Raji (cell line): ENCODE data around the gene PEX3.

Experiments
- POLR2A ChIP-seq: IDR thresholded peaks from 2 replicates; pipeline ENCODE4 v1.6.1; 2011; ENCODE audit warnings: low read depth, low read length, control low read depth; ENCODE audit not compliant: insufficient read depth

Gene PEX3

DNA sequence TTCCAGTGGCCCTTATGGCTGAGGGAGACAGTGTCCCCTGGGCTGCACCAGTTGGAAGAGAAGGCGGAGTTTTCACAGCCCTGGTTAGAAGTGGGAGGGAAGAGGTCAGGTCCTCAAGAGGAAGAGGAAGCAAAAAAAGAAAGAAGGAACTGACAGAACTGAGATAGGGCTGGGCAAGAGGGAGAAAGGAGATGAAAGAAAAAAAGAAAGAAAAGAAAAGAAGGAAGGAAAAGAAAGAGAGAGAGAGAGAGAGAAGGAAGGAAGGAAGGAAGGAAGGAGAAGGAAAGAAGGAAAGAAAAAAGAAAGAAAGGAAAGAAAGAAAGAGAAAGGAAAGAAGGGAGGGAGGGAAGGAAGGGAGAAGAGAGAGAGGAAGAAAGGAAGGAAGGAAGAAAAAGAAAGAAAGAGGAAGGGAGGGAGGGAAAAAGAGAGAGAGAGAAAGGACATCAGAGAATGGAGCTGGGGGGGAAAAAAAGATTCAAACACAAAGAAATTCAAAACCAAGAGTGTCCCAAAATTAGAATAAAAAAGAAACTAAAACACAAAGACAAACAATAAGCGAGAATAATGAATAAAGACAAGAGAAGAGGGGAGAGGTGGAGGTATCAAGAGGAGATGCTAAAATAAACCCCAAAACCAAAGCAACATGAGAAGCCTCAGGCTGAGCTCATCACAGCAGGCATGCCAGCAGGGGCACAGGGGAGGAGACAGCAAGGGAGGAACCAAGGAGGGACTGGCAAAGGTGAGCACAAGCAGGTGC, 66.3 kb downstream of the PEX3 start:
- no peak for TF ChIP-seq POLR2A

- TF ChIP-seq POLR2A = no peak
These were observed 66.8 kb downstream of the PEX3 start for GRCh38 chr6:143517447-143517773.

- no peak for TF ChIP-seq POLR2A
These were observed 71.5 kb downstream of the PEX3 start for GRCh38 chr6:143522039-143522600.

DNA sequence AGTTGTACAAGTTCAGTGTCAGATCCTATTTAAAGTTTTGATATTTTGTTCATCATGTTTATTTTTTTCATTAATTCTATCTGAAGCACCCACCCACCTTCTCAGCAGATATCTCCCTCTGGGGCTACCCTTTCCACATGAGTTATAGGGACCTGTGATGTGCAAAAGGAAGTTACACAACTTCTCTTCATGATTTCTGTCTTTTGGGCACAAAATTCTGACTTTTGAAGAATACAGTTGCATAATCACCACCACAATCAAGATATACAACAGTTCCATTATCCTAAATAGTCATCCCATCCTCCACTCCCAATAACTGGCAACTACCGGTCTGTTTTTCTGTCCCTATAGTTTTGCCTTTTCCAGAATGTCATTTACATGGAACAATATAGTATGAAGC, 74.8 kb downstream of the PEX3 start:
- TF ChIP-seq POLR2A = no peak

DNA sequence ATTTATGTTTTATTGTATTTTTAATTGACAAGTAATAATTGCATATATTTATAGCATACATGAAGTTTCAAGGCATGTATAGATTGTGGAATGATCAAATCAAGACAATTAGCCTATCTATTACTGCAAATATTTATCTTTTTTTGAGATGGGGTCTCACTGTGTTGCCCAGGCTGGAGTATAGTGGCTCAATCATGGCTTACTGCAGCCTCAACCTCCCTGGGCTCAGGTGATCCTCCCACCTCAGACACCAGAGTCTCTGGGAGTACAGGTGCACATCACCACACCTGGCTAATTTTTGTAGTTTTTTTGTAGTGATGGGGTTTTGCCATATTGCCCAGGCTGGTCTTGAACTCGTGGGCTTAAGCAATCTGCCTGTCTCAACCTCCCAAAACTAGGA, 77.1 kb downstream of the PEX3 start:
- TF ChIP-seq POLR2A = no peak

GRCh38 chr6:143528164-143528811, 77.7 kb downstream of the PEX3 start:
- no peak for TF ChIP-seq POLR2A

GRCh38 chr6:143529095-143529494, 78.5 kb downstream of the PEX3 start:
- no peak for TF ChIP-seq POLR2A

GRCh38 chr6:143531720-143532499, 81.3 kb downstream of the PEX3 start:
- TF ChIP-seq POLR2A = no peak

GRCh38 chr6:143535189-143535614, 84.6 kb downstream of the PEX3 start:
- TF ChIP-seq POLR2A = no peak

GRCh38 chr6:143536461-143536865, 85.9 kb downstream of the PEX3 start:
- no peak for TF ChIP-seq POLR2A

- no peak for TF ChIP-seq POLR2A
These were observed 86.5 kb downstream of the PEX3 start for GRCh38 chr6:143536866-143537691.

- no peak for TF ChIP-seq POLR2A
These were observed 87.8 kb downstream of the PEX3 start for GRCh38 chr6:143538374-143538773.

DNA sequence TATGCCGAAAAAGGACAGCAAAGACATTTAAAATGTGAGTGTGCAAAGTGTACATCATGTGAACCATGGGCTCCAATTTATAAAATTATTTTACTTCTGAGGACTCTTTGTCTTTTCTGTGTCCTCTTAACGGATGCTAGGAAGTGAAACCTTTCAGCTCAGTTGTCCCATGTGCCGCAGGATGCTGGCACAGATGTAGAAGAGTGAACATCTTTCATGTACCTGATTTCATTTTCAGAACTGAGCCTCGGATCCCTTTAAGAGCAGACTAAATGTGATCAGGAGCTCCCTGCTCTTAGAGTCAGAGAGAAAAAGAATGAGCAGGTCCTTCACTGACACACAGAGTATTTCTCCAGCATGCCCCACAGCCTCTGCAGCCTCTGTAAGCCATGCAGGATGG, 88.5 kb downstream of the PEX3 start:
- TF ChIP-seq POLR2A = no peak

GRCh38 chr6:143539734-143540133, 89.1 kb downstream of the PEX3 start:
- no peak for TF ChIP-seq POLR2A

DNA sequence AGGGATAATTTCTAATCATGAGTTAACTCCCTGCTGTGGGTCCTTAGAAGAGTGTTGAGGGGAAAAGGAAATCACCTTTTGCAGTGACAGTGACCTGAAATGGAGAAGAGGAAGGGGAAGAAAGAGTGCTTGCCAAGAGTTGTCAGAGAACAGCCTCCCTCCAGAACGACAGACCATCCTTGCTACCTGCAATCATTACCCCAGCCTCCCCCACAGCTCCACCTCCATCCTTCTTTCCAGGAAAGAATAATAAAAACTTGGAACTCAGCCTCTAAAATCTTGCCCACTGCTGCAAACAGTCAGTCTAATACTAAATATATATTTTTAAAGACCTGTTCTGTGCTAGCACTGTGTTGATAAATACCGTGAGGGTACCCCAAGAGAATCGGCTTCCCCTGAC, 89.6 kb downstream of the PEX3 start:
- no peak for TF ChIP-seq POLR2A
